NCI-H2029 treated with DMSO at 0.1 percent for 48 hours (cell line): ENCODE results near the gene RPS2.

Experiments
- DNase-seq: peaks from one replicate; lab custom pipeline; 2025; lab: John Stamatoyannopoulos, UW

Gene RPS2

GRCh38 chr16:1918351-1919326 is 46.0 kb downstream of the RPS2 start, which contains the start of gene HS3ST6:
Gene HS3ST6, minus strand, starts transcription at chr16:1918415. Its CDS starts 92 bp downstream, at chr16:1918323.
- no peak for DNase-seq

- no peak for DNase-seq
Measured at GRCh38 chr16:1917665-1918350, 46.8 kb downstream of the RPS2 start.

- no peak for DNase-seq
Measured at GRCh38 chr16:1917056-1917664, 47.5 kb downstream of the RPS2 start.

GRCh38 chr16:1916640-1916990 is 48.0 kb downstream of the RPS2 start:
- DNase-seq: no peak

GRCh38 chr16:1915732-1916639 is 48.6 kb downstream of the RPS2 start:
- DNase-seq: no peak

- no peak for DNase-seq
Measured at GRCh38 chr16:1914988-1915387, 49.6 kb downstream of the RPS2 start.

- DNase-seq: no peak
Measured at GRCh38 chr16:1914084-1914608, 50.5 kb downstream of the RPS2 start.

- DNase-seq: no peak
Measured at GRCh38 chr16:1913327-1914083, 51.1 kb downstream of the RPS2 start.

- DNase-seq: no peak
Measured at GRCh38 chr16:1912215-1912543, 52.4 kb downstream of the RPS2 start.
